Measurements from ENCODE around the gene DGKD. TPM values are rescaled to one million over a fixed set of nuclear protein-coding genes. Genes with fewer than 3 reads are reported as not detected.

Gene DGKD
- total RNA-seq, 1 donor = 16.0 TPM

DNA sequence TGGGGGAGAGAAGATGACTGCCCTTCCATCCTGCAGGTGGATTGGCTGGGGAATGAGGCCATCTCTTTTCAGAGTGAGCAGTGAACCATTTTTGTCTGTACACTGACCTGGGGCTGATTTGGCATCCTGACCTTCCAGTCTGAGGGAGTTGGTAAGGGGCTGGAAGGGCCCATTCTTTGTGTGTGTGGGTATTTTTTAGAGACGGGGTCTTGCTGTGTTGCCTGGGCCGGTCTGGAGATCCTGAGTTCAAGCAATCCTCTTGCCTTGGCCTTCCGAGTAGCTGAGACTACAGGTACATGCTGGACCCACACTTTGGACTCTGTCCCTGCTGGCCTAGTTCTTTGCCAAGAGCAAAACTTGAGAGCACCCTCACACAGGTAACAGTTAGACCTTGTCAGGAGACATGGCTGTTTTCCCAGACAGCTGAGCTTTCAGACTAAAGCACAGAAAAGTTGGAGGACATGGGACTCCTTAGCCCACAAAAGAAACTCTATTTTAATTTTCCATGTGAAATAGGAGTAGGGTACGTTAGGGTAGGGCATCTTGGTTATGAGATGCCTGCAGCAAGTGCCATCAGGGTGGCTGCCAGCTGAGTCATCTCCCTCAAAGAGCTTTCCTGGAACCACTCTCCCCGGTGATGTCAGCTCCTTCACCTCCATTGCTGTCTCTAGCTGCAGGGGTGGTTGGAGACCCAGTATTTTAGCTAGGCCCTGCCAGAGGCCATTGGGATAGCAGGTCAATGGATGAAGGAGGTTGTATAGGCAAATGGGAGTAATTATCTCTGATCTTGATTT lies 60.7 kb downstream of the DGKD start:
- TF ChIP-seq, protein P1, sequence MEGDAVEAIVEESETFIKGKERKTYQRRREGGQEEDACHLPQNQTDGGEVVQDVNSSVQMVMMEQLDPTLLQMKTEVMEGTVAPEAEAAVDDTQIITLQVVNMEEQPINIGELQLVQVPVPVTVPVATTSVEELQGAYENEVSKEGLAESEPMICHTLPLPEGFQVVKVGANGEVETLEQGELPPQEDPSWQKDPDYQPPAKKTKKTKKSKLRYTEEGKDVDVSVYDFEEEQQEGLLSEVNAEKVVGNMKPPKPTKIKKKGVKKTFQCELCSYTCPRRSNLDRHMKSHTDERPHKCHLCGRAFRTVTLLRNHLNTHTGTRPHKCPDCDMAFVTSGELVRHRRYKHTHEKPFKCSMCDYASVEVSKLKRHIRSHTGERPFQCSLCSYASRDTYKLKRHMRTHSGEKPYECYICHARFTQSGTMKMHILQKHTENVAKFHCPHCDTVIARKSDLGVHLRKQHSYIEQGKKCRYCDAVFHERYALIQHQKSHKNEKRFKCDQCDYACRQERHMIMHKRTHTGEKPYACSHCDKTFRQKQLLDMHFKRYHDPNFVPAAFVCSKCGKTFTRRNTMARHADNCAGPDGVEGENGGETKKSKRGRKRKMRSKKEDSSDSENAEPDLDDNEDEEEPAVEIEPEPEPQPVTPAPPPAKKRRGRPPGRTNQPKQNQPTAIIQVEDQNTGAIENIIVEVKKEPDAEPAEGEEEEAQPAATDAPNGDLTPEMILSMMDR (IDR thresholded peaks at IDR 0.05; ENCODE audit: insufficient read depth, low read depth, low read length) = no peak
- no peak overlapping the region for H3K4me3 ChIP-seq (ENCODE audit: low read depth, low read length)
- no peak for DNase-seq (ENCODE audit: low read depth)

GRCh38 chr2:233416199-233416598 lies 61.9 kb downstream of the DGKD start:
- H3K4me3 ChIP-seq (ENCODE audit: low read depth, low read length) = no peak overlapping the region
- DNase-seq (ENCODE audit: low read depth) = no peak
- TF ChIP-seq, protein P1 (IDR thresholded peaks at IDR 0.05; ENCODE audit: insufficient read depth, low read depth, low read length) = no peak

- H3K4me3 ChIP-seq (ENCODE audit: low read depth, low read length) = no peak overlapping the region
- no peak for DNase-seq (ENCODE audit: low read depth)
- TF ChIP-seq, protein P1 (IDR thresholded peaks at IDR 0.05; ENCODE audit: insufficient read depth, low read depth, low read length) = no peak
Observed at GRCh38 chr2:233416706-233417105, 62.4 kb downstream of the DGKD start.

GRCh38 chr2:233417282-233417681 lies 63.0 kb downstream of the DGKD start:
- no peak for DNase-seq (ENCODE audit: low read depth)
- H3K4me3 ChIP-seq (ENCODE audit: low read depth, low read length) = no peak overlapping the region
- TF ChIP-seq, protein P1 (IDR thresholded peaks at IDR 0.05; ENCODE audit: insufficient read depth, low read depth, low read length) = no peak

DNA sequence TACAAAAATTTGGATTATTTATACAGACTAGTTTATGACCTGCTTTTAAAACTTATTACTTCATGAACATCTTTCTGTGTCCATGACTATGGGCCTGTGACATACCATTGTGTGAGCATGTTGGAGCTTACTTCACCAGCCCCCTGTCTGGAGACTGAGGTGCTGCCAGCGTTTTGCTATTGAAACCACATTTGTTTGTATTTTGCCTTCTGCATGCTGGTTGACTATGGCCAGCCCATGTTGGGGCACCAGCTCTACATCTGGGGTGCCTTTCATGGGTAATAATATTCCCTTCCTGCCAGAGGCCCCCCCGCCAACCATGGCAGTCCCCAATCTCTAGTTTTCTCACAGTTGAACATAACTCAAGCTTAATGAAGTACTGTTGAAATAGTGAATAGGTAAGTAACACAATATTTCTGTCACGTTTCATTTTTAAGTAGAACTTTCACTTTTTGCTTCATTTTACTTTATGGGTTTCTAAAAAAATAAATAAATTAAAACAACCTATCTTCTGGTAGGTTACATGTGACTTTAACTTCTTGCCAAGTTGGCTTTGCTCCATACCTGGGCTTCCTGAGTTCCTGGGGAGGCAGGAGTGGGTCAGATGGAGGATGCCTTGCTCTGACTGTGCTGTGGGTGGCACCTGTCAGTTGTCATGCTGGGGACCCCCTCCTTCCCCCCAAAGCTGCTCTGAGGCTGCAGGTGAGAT lies 63.9 kb downstream of the DGKD start:
- TF ChIP-seq, protein P1 (IDR thresholded peaks at IDR 0.05; ENCODE audit: insufficient read depth, low read depth, low read length) = no peak
- no peak overlapping the region for H3K4me3 ChIP-seq (ENCODE audit: low read depth, low read length)
- no peak for DNase-seq (ENCODE audit: low read depth)

- DNase-seq (ENCODE audit: low read depth) = peak; percentile 55
- TF ChIP-seq, protein P1 (IDR thresholded peaks at IDR 0.05; ENCODE audit: insufficient read depth, low read depth, low read length) = no peak
- no peak overlapping the region for H3K4me3 ChIP-seq (ENCODE audit: low read depth, low read length)
Observed at GRCh38 chr2:233418761-233419546, 64.7 kb downstream of the DGKD start.
